Upper lobe of right lung (tissue), 1 donor: ENCODE measurements around the gene C7orf33. TPM values are rescaled to one million over a fixed set of nuclear protein-coding genes. Genes with fewer than 3 reads are reported as not detected.
"Not testable (repeated sequence)": the region's sequence is repeated elsewhere in the genome, so short reads cannot be mapped to it uniquely, and the experiment has no call there.

Experiments used
- ATAC-seq: fragments of 200-7000 bp; cut with Tn5 transposase; one replicate; pipeline ENCODE4 v1.9.1; 2020; ENCODE audit warnings: mild to moderate bottlenecking, moderate library complexity
- DNase-seq: peaks from one replicate; pipeline ENCODE4 v3.0.0-alpha.2; 2020
- H3K27ac ChIP-seq: fragments of 200-600 bp; one replicate; pipeline ENCODE4 v1.8.0; 2022
- H3K27me3 ChIP-seq: fragments of 200-600 bp; one replicate; pipeline ENCODE4 v1.8.0; 2022; ENCODE audit warnings: mild to moderate bottlenecking
- H3K36me3 ChIP-seq: fragments of 200-600 bp; one replicate; pipeline ENCODE4 v1.8.0; 2022
- H3K4me1 ChIP-seq: fragments of 200-600 bp; one replicate; pipeline ENCODE4 v1.8.0; 2022
- H3K4me3 ChIP-seq: fragments of 200-600 bp; one replicate; pipeline ENCODE4 v1.8.0; 2022; ENCODE audit warnings: mild to moderate bottlenecking
- H3K9me3 ChIP-seq: fragments of 200-600 bp; one replicate; pipeline ENCODE4 v1.8.0; 2022
- CTCF ChIP-seq: fragments of 200-600 bp; IDR thresholded peaks from one replicate; pipeline ENCODE4 v1.8.0; 2022; ENCODE audit warnings: antibody characterized with exemption
- intact Hi-C: fragments of 100-400 bp; cut with DNase I; formaldehyde crosslinking; loops from one replicate; pipeline ENCODE4 v1.11.0; 2022
- total RNA-seq: library from RNA; stranded (reverse); fragmentation: NEBNext Ultra II Directional; extraction: Animal tissue kit (Norgen Biotek cat#: 25700); gene quantifications from one replicate; pipeline ENCODE4 v1.2.1, GENCODE V29; 2021
- donor health status: DM: no; HTN: yes; CAD: no; lungs with severe emphysema.

C7orf33 gene
- total RNA-seq, 1 donor from 2014 or later, result not detected

- H3K4me3 ChIP-seq, result no peak overlapping the region
- DNase-seq (no peak), ATAC-seq (no peak)
- H3K9me3 ChIP-seq, result no peaks in the 10 kb centered on the region
- no peak overlapping the region for H3K27ac ChIP-seq
- intact Hi-C loops, result no loop called here
- H3K36me3 ChIP-seq, result no peaks in the 10 kb centered on the region
- peaks cover 13% of the 10 kb centered on the region for H3K4me1 ChIP-seq
- H3K27me3 ChIP-seq, result no peaks in the 10 kb centered on the region
- TF ChIP-seq CTCF, result no peak
Observed at GRCh38 chr7:148566736-148567135, 23.8 kb upstream of the C7orf33 start.

- DNase-seq (no peak), ATAC-seq (no peak)
- Histone ChIP-seq H3K4me3 (no peak overlapping the region), H3K36me3 (no peaks in the 10 kb centered on the region), H3K27ac (no peak overlapping the region), H3K9me3 (no peaks in the 10 kb centered on the region), H3K4me1 (peaks cover 13% of the 10 kb centered on the region), H3K27me3 (no peaks in the 10 kb centered on the region)
- intact Hi-C loops, result no loop called here
- TF ChIP-seq CTCF, result no peak
Observed at GRCh38 chr7:148567524-148567923, 23.0 kb upstream of the C7orf33 start.

GRCh38 chr7:148570510-148570909 is 20.1 kb upstream of the C7orf33 start:
- no peak overlapping the region for H3K4me3 ChIP-seq
- no peak overlapping the region for H3K27ac ChIP-seq
- H3K36me3 ChIP-seq, result no peaks in the 10 kb centered on the region
- ATAC-seq, result peak; percentile 62
- DNase-seq, result no peak
- no peaks in the 10 kb centered on the region for H3K27me3 ChIP-seq
- H3K9me3 ChIP-seq, result no peaks in the 10 kb centered on the region
- no peak for TF ChIP-seq CTCF
- H3K4me1 ChIP-seq, result no peaks in the 10 kb centered on the region
- intact Hi-C loops, result loop anchor here (10.0 kb wide), 1 partner anchor 394 kb away; no protein-coding TSS in a partner anchor

- H3K4me3 ChIP-seq, H3K27me3 ChIP-seq, H3K27ac ChIP-seq, H3K4me1 ChIP-seq, ATAC-seq, DNase-seq, H3K9me3 ChIP-seq, H3K36me3 ChIP-seq: not testable (repeated sequence)
- intact Hi-C loops, result loop anchor here (10.0 kb wide), 1 partner anchor 394 kb away; no protein-coding TSS in a partner anchor
Observed at GRCh38 chr7:148570973-148571372, 19.6 kb upstream of the C7orf33 start.

GRCh38 chr7:148571381-148571780 is 19.2 kb upstream of the C7orf33 start:
- Histone ChIP-seq H3K4me3 (no peak overlapping the region), H3K4me1 (no peaks in the 10 kb centered on the region), H3K27ac (no peak overlapping the region), H3K27me3 (no peaks in the 10 kb centered on the region), H3K9me3 (no peaks in the 10 kb centered on the region), H3K36me3 (no peaks in the 10 kb centered on the region)
- DNase-seq (no peak), ATAC-seq (no peak)
- TF ChIP-seq CTCF, result no peak
- intact Hi-C loops, result loop anchor here (10.0 kb wide), 1 partner anchor 393 kb away; no protein-coding TSS in a partner anchor

GRCh38 chr7:148572067-148572522 is 18.5 kb upstream of the C7orf33 start:
- ATAC-seq, result no peak

GRCh38 chr7:148573581-148573980 is 17.0 kb upstream of the C7orf33 start:
- not testable (repeated sequence) for H3K36me3 ChIP-seq, H3K4me1 ChIP-seq, DNase-seq, H3K9me3 ChIP-seq, ATAC-seq, H3K27ac ChIP-seq, H3K27me3 ChIP-seq, H3K4me3 ChIP-seq
- intact Hi-C loops, result loop anchor here (10.0 kb wide), 1 partner anchor 391 kb away; no protein-coding TSS in a partner anchor

More at GRCh38 chr7:148572067-148572522, 18.5 kb upstream of the C7orf33 start:
- intact Hi-C loops, result loop anchor here (10.0 kb wide), 1 partner anchor 393 kb away; no protein-coding TSS in a partner anchor
- no peak for DNase-seq
- H3K27me3 ChIP-seq, result no peaks in the 10 kb centered on the region
- H3K36me3 ChIP-seq, result no peaks in the 10 kb centered on the region
- no peak for TF ChIP-seq CTCF
- H3K4me3 ChIP-seq, result no peak overlapping the region
- no peaks in the 10 kb centered on the region for H3K4me1 ChIP-seq
- no peak overlapping the region for H3K27ac ChIP-seq
- H3K9me3 ChIP-seq, result no peaks in the 10 kb centered on the region
